ENCODE data around the gene EFCAB11. TPM values are rescaled to one million over a fixed set of nuclear protein-coding genes. Genes with fewer than 3 reads are reported as not detected.

The EFCAB11 gene
- total and polyA plus RNA-seq, 9 of the 15 experiments (the other 6 are each of a cell fraction or from before 2014, with no cell fraction given) = 13.4 to 37.9 (median 17.4) TPM

GRCh38 chr14:89827265-89827664 lies 127.3 kb downstream of the EFCAB11 start:
- intact Hi-C loops (cut with micrococcal nuclease) = no loop called here

More at GRCh38 chr14:89827265-89827664, 127.3 kb downstream of the EFCAB11 start:
- in situ Hi-C loops (cut with MboI) = no loop called here
- Histone ChIP-seq H3K9me3 (replicated peaks; ENCODE audit: control insufficient read depth, insufficient read depth, low read depth, low read length) (no peaks in the 10 kb centered on the region), H3K4me2 (ENCODE audit: insufficient read depth, low read length) (no peak overlapping the region), H3K79me2 (ENCODE audit: control insufficient read depth, insufficient read depth, low read length) (no peaks in the 10 kb centered on the region), H3K36me3 (ENCODE audit: control insufficient read depth, insufficient read depth, low read length) (no peaks in the 10 kb centered on the region), H3K4me3 (no peak overlapping the region), H3K9ac (ENCODE audit: insufficient read depth in 1 of 2, low read depth in 2 of 2, low read length in 2 of 2) (no peak overlapping the region), H3K4me1 (replicated peaks in 1 of 2; ENCODE audit: control insufficient read depth in 2 of 2, insufficient read depth in 2 of 2, low read length in 2 of 2) (no peaks in the 10 kb centered on the region), H3K27me3 (ENCODE audit: control insufficient read depth in 2 of 2, insufficient read depth in 2 of 2, low read length in 2 of 2) (0 out of 5 replicates have a peak, but pooled peaks cover 0 to 3% of the 10 kb centered on the region in 2 experiments), H4K20me1 (replicated peaks; ENCODE audit: control insufficient read depth, insufficient read depth, low read length) (no peaks in the 10 kb centered on the region), H2AFZ (ENCODE audit: low read depth, low read length) (no peak overlapping the region), H3K9me1 (ENCODE audit: control insufficient read depth, insufficient read depth, low read length) (no peaks in the 10 kb centered on the region), H3K27ac (ENCODE audit: extremely low read depth, low read depth, low read length) (no peak overlapping the region)
- TF ChIP-seq BRD9 (IDR thresholded peaks at IDR 0.05; ENCODE audit: low read depth, partially characterized antibody) (no peak), SNRNP70 (optimal IDR thresholded peaks at IDR 0.05; ENCODE audit: low read depth, low read length) (no peak), ZNF551 (CRISPR knock-in tag; IDR thresholded peaks at IDR 0.05) (no peak), KDM2B (CRISPR knock-in tag; IDR thresholded peaks at IDR 0.05) (no peak), ZNF175 (CRISPR knock-in tag; IDR thresholded peaks at IDR 0.05; ENCODE audit: low read depth) (no peak), NR2C2 (CRISPR knock-in tag; IDR thresholded peaks at IDR 0.05) (no peak), NR2C2 (tag; IDR thresholded peaks at IDR 0.05) (no peak), CTBP1 (IDR thresholded peaks at IDR 0.05; ENCODE audit: borderline replicate concordance) (no peak)
- TF ChIP-seq, protein P1, sequence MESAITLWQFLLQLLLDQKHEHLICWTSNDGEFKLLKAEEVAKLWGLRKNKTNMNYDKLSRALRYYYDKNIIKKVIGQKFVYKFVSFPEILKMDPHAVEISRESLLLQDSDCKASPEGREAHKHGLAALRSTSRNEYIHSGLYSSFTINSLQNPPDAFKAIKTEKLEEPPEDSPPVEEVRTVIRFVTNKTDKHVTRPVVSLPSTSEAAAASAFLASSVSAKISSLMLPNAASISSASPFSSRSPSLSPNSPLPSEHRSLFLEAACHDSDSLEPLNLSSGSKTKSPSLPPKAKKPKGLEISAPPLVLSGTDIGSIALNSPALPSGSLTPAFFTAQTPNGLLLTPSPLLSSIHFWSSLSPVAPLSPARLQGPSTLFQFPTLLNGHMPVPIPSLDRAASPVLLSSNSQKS (CRISPR knock-in tag; IDR thresholded peaks at IDR 0.05) = no peak
- TF ChIP-seq, protein P2, sequence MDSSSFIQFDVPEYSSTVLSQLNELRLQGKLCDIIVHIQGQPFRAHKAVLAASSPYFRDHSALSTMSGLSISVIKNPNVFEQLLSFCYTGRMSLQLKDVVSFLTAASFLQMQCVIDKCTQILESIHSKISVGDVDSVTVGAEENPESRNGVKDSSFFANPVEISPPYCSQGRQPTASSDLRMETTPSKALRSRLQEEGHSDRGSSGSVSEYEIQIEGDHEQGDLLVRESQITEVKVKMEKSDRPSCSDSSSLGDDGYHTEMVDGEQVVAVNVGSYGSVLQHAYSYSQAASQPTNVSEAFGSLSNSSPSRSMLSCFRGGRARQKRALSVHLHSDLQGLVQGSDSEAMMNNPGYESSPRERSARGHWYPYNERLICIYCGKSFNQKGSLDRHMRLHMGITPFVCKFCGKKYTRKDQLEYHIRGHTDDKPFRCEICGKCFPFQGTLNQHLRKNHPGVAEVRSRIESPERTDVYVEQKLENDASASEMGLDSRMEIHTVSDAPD (CRISPR knock-in tag; IDR thresholded peaks at IDR 0.05) = no peak
- CTCF ChIA-PET (ENCODE audit: low intra/inter-chr PET ratio) = no interaction called here
- DNase-seq (ENCODE audit: extremely low read depth in 1 of 4, low spot score in 3 of 4) (no peak), ATAC-seq (no peak), FAIRE-seq (no peak)
- BruUV-seq (replicated peaks) = no TSS peak
- POLR2A ChIA-PET = interaction anchor here (1.8 kb wide), 1 partner anchor 14 kb away, joined by 3 read pairs; no protein-coding TSS in a partner anchor
- WGBS (ENCODE audit: insufficient coverage, low coverage, missing lambda C conversion rate) = 23% methylated on average over 6 of the region's 7 CpGs
